ENCODE results near the gene CGNL1. TPM values are rescaled to one million over a fixed set of nuclear protein-coding genes. Genes with fewer than 3 reads are reported as not detected.
A peak's percentile ranks its signal among the peaks of the same experiment; 100 is the strongest.

CGNL1 gene
- total RNA-seq, 1 donor from 2014 or later, result 7.1 TPM

DNA sequence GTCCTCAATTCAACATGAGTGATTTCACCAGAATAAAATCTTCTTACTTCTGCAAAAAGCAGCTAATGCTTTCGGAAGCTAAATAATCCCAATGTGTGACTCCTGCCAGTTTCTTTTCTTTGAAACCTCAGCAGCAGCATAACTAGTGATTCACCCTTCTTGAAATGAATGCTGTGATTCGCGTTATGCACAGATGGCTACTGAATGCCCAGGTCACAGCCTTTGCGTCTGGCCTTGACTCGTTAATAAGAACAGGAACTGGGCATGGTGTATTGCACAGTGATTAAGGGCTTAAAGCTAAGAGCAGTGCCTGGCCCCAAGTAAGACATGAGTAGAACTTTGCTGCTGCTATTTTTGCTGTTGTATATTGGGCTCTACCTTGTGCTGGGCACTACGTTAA, 19.0 kb downstream of the CGNL1 start:
- TF ChIP-seq, protein P1, sequence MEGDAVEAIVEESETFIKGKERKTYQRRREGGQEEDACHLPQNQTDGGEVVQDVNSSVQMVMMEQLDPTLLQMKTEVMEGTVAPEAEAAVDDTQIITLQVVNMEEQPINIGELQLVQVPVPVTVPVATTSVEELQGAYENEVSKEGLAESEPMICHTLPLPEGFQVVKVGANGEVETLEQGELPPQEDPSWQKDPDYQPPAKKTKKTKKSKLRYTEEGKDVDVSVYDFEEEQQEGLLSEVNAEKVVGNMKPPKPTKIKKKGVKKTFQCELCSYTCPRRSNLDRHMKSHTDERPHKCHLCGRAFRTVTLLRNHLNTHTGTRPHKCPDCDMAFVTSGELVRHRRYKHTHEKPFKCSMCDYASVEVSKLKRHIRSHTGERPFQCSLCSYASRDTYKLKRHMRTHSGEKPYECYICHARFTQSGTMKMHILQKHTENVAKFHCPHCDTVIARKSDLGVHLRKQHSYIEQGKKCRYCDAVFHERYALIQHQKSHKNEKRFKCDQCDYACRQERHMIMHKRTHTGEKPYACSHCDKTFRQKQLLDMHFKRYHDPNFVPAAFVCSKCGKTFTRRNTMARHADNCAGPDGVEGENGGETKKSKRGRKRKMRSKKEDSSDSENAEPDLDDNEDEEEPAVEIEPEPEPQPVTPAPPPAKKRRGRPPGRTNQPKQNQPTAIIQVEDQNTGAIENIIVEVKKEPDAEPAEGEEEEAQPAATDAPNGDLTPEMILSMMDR (IDR thresholded peaks at IDR 0.05), result no peak
- DNase-seq (ENCODE audit: low spot score), result no peak
- peak overlapping the region; percentile 12 for H3K27ac Mint-ChIP-seq (ENCODE audit: unreplicated experiment)
- peaks cover 13% of the 10 kb centered on the region for H3K4me1 Mint-ChIP-seq (ENCODE audit: low read depth)
- no peaks in the 10 kb centered on the region for H3K27me3 Mint-ChIP-seq (ENCODE audit: low read depth)
- no peaks in the 10 kb centered on the region for H3K36me3 Mint-ChIP-seq (ENCODE audit: low read depth)
- peaks cover 3% of the 10 kb centered on the region for H3K9me3 Mint-ChIP-seq (ENCODE audit: low read depth)
- H3K4me3 Mint-ChIP-seq (ENCODE audit: unreplicated experiment), result no peak overlapping the region

DNA sequence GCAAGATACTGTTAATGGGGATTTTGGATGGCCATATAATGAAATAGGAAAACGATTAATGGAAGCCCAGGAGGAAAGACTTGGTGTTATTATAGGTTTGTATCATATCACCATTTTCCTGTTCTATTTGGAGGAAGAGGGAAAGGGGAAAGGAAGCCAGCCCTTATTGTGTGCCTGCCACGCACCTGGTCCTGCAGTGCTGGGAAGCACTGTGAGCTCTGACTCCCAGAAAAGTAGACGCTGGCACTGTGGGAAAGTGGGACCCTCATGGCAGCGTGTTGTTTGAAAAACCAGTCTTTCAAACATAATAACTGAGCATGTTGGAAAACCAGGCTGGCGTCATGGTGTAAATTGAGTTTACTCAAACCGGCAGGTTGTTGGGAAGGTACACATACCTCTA, 22.0 kb downstream of the CGNL1 start:
- H3K9me3 Mint-ChIP-seq (ENCODE audit: low read depth), result peaks cover 3% of the 10 kb centered on the region
- TF ChIP-seq, protein P1 (IDR thresholded peaks at IDR 0.05), result no peak
- DNase-seq (ENCODE audit: low spot score), result no peak
- peaks cover 17% of the 10 kb centered on the region for H3K4me1 Mint-ChIP-seq (ENCODE audit: low read depth)
- H3K36me3 Mint-ChIP-seq (ENCODE audit: low read depth), result no peaks in the 10 kb centered on the region
- H3K27me3 Mint-ChIP-seq (ENCODE audit: low read depth), result no peaks in the 10 kb centered on the region
- no peak overlapping the region for H3K4me3 Mint-ChIP-seq (ENCODE audit: unreplicated experiment)
- H3K27ac Mint-ChIP-seq (ENCODE audit: unreplicated experiment), result no peak overlapping the region

DNA sequence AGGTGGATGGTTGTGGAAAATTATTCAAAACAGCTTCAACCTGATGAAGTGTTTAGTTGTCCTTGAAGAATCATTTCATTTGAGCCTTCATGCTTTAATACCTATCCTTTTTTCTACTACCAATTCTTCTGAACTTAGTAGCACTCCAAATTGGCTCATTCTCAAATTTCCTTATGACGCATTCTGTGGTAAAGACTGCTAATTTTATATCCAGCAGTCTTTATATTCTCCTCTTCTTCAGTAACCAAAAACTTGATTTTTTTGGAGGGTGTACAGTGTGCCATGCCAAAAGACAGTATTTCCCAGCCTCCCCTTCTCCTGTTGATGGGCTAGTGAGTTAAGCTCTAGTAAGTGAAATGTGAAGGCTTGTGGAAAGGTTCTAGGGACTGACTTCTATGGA, 25.2 kb downstream of the CGNL1 start:
- DNase-seq (ENCODE audit: low spot score), result no peak
- H3K4me3 Mint-ChIP-seq (ENCODE audit: unreplicated experiment), result no peak overlapping the region
- TF ChIP-seq, protein P1 (IDR thresholded peaks at IDR 0.05), result no peak

DNA sequence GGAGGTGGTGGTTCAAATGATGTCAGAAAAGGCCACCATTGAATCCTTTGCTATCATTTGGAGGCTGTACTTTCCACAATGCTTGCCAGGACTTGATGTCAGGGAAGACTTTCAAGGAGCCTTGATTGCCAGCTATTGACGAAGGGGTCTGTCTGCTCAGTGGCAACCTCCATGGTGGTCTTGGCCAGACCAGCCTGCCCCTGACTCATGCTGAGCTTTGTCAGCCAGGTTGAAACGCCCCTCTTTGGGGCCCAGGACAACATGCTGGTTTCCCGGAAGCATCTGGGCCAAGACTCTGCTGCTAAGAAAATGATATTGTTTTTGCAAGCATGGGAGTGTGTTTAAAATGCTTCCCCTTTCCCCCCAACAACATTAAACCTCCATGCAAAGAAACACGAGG, 26.7 kb downstream of the CGNL1 start:
- H3K36me3 Mint-ChIP-seq (ENCODE audit: low read depth), result no peaks in the 10 kb centered on the region
- no peaks in the 10 kb centered on the region for H3K27me3 Mint-ChIP-seq (ENCODE audit: low read depth)
- H3K4me3 Mint-ChIP-seq (ENCODE audit: unreplicated experiment), result no peak overlapping the region
- peaks cover 3% of the 10 kb centered on the region for H3K9me3 Mint-ChIP-seq (ENCODE audit: low read depth)
- no peak for DNase-seq (ENCODE audit: low spot score)
- TF ChIP-seq, protein P1 (IDR thresholded peaks at IDR 0.05), result no peak
- H3K27ac Mint-ChIP-seq (ENCODE audit: unreplicated experiment), result no peak overlapping the region
- H3K4me1 Mint-ChIP-seq (ENCODE audit: low read depth), result peaks cover 13% of the 10 kb centered on the region

More for the DNA sequence above, 25.2 kb downstream of the CGNL1 start:
- no peak overlapping the region for H3K27ac Mint-ChIP-seq (ENCODE audit: unreplicated experiment)
- H3K9me3 Mint-ChIP-seq (ENCODE audit: low read depth), result peaks cover 3% of the 10 kb centered on the region
- H3K27me3 Mint-ChIP-seq (ENCODE audit: low read depth), result no peaks in the 10 kb centered on the region
- peaks cover 13% of the 10 kb centered on the region for H3K4me1 Mint-ChIP-seq (ENCODE audit: low read depth)
- H3K36me3 Mint-ChIP-seq (ENCODE audit: low read depth), result no peaks in the 10 kb centered on the region

DNA sequence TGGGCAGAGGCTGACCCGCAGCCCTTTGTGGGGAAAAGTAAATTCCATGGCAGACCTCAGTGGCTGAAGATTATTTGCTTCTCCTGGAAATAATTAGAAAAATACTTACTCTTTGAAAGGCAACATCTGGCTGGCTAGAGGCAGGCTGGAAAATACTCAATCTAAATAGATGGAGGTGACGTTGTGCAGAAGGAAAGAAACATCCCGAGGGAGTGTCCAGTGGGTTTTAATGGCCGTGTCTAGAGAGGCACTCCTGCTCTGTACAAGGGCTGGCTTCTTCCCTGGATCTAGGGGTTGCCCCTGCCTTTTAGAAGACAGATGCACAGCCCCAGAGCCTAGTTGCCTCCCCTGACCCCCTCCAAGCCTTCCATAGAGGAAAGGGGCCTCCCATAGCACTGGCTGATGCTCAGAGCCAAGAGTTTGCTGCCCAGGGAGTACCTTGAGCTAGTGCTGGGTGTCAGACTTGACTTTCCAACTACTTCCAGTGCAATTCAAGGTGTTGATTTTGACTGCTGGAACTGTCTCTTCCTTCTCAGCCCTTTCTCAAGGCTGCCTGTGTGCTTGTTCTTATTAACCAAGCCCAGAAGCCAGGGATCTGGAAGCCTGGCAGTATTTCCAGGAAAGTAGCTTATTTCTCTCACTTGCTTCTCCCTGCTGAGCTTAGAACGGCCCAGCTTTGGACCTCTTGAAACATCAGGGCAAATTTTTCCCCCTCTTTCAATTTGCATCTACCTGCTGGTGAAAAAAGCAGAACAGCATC, 27.4 kb downstream of the CGNL1 start:
- DNase-seq (ENCODE audit: low spot score), result no peak
- H3K4me1 Mint-ChIP-seq (ENCODE audit: low read depth), result peaks cover 13% of the 10 kb centered on the region
- TF ChIP-seq, protein P1 (IDR thresholded peaks at IDR 0.05), result no peak
- no peaks in the 10 kb centered on the region for H3K27me3 Mint-ChIP-seq (ENCODE audit: low read depth)
- no peaks in the 10 kb centered on the region for H3K36me3 Mint-ChIP-seq (ENCODE audit: low read depth)
- no peak overlapping the region for H3K4me3 Mint-ChIP-seq (ENCODE audit: unreplicated experiment)
- H3K27ac Mint-ChIP-seq (ENCODE audit: unreplicated experiment), result no peak overlapping the region
- H3K9me3 Mint-ChIP-seq (ENCODE audit: low read depth), result peaks cover 3% of the 10 kb centered on the region

All from chondrocyte (in vitro differentiated cells).